PC-3 (cell line): ENCODE results near the gene MYH11.

Source experiments
- EZH2 ChIP-seq: fragments of 300-600 bp; sonication (generic); IDR thresholded peaks from one replicate; pipeline ENCODE4 v1.6.1; 2017; ENCODE audit warnings: antibody characterized with exemption, mild to moderate bottlenecking, low read length; ENCODE audit not compliant: unreplicated experiment
- EZH2phosphoT487 ChIP-seq: fragments of 300-600 bp; sonication (generic); IDR thresholded peaks from 2 replicates; pipeline ENCODE4 v1.6.1; 2018; ENCODE audit warnings: mild to moderate bottlenecking, antibody characterized with exemption, low read length, borderline replicate concordance
- TF ChIP-seq, protein P1 (sequence below): fragments of 300-600 bp; sonication (generic); conservative IDR thresholded peaks from 2 replicates; pipeline ENCODE4 v1.5.1; 2017; ENCODE audit warnings: antibody characterized with exemption, low read depth, mild to moderate bottlenecking, low read length

DNA sequence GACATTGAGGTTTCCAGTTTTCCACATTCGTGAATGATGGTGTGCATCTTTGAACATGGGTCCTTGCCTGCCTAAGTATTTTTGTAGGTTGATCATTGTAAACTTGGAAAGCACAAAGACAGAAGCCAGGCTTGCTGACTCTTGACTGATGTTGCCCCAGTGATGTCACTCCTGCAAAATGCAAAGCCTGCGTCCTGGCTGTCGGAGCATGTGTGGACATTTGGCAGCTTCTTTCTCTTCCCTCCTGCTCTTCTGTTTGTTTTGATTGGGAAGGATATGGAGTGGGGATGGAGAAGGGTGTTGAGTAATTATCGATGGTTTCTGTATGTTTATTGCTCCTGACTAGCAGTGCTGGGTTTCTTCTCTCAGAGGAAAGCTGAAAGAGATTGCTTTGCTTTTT is 203.6 kb downstream of the MYH11 start:
- TF ChIP-seq EZH2 (no peak), EZH2phosphoT487 (no peak)
- TF ChIP-seq, protein P1, sequence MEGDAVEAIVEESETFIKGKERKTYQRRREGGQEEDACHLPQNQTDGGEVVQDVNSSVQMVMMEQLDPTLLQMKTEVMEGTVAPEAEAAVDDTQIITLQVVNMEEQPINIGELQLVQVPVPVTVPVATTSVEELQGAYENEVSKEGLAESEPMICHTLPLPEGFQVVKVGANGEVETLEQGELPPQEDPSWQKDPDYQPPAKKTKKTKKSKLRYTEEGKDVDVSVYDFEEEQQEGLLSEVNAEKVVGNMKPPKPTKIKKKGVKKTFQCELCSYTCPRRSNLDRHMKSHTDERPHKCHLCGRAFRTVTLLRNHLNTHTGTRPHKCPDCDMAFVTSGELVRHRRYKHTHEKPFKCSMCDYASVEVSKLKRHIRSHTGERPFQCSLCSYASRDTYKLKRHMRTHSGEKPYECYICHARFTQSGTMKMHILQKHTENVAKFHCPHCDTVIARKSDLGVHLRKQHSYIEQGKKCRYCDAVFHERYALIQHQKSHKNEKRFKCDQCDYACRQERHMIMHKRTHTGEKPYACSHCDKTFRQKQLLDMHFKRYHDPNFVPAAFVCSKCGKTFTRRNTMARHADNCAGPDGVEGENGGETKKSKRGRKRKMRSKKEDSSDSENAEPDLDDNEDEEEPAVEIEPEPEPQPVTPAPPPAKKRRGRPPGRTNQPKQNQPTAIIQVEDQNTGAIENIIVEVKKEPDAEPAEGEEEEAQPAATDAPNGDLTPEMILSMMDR = no peak
